T-helper 1 cell (primary cell): ENCODE results near the gene HFE.
"Not testable (repeated sequence)": the region's sequence is repeated elsewhere in the genome, so short reads cannot be mapped to it uniquely, and the experiment has no call there.

Experiments
- DNase-seq, 5 donors: peaks; one replicate each; pipeline ENCODE4 v3.0.0-alpha.2; 2012 to 2020

The HFE gene

DNA sequence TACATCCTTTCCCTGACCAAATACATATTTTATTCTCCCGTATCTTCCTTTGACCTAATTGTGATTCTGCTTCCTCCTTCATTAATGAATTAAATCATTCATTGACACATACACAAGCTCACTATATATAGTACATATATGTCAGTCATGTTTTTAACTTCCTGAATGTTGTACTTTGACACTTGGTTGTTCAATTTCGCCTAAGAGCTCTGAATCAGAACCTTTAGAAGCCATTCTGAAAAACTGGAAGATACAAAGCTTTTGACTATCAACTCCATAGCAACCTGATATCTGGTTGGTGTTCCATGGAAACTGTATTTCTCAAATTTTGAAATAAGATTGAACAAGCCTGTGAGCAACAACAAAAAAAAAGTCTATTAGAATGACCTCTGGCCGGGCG is 27.3 kb upstream of the HFE start:
- no peak for DNase-seq

DNA sequence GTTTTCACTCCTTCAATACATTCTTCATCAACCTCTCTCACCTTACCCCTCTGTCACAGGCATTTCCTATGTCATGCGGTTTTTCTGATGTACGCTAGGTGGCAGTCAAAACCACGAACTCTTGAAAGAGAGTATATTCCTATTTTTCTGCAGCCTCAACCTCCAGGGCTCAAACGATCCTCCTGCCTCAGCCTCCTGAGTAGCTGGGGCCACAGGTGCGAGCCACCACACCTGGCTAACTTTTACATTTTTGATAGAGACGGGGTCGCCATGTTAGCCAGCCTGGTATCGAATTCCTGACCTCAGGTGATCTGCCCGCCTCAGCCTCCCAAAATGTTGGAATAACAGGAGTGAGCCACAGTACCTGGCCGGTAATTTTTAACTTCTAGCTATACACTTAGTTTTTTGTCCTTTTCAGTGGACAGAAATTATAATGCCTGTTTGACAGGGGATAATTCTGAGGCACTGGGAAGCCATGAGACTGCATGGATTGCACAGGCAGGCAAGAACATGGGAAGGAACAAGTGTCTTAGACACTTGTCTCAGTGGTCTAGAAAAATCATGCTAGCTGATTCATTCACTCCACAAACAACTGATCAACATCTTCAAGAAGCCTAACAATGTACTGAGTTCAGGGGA is 22.5 kb upstream of the HFE start:
- peak in 4 of 5 donors; percentile 10 to 57 (median 27) for DNase-seq

DNA sequence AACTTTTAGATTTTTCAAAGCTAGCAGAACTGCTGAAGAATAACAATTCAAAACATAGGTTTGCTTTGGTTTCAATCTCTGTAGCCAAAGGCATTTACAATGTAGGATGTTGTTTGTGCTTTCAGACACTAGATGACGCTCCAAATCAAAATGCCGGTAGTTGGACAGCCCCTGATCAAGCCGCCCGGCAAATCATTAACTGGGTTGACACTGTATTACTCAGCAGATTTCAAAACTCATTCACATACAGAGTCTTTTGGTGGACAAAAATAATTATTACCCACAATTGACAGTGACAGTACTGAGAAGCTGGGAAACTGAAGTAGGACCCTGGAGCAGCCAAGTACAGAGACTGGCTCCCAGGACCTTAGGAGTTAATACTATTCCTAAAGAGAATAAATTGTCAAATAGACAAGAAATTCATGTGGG is 21.3 kb upstream of the HFE start:
- peak in 4 of 5 donors; percentile 36 to 79 (median 47) for DNase-seq

DNA sequence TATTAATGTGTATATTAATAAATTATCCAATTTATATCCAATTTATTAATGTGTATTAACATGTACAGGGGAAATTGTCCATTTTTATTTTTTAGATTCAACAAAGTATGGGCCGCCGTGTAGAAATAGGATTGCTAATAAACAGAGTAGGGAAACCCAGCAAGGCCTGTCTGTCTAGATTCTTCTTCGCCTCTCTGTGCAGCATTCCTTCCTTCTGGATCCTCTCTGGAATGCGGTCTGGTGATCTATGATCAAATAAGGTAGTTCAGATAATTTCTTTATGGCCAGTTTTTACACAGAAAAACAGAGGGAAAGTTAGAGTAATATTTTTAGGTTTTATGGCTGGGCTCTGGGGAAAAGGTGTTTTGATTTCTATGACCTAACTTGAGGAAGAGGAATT is 19.9 kb upstream of the HFE start:
- DNase-seq: no peak

DNA sequence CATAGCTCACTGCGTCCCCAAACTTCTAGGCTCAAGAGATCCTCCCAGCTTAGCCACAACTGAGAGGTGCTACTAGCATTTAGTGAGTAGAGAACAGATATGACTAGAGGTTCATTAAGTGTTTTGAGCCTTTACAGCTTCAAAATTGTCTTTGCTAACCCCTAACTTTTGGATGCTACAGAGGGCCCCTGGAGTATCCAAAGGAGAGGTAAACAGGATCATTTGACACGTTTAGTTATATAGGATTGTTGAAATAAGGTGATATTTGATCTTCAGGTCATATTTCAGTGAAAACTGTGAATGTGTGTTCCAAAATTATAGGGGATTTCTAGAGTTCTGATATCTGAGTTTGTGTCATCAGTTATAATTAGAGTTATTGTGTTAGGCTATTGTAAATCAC is 19.2 kb upstream of the HFE start:
- no peak for DNase-seq

DNA sequence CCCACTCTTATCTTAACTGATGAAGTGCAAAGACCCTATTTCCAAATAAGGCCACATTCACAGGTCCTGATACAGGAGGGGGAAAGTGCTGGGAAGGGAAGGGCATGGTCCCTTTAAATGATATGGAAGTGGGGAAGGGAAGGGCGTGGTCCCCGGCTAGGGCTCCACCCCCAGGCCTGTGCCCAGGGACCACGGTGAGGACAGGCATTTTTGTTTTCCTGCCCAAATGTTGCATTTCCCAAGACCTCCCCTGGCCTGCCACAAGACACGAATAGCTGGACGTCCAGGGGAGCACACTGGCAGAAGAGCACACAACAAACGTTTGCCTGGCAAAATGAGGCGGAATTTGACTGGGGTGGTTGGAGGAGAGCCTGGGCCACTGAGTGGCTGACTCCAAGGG is 16.1 kb upstream of the HFE start:
- no peak for DNase-seq

DNA sequence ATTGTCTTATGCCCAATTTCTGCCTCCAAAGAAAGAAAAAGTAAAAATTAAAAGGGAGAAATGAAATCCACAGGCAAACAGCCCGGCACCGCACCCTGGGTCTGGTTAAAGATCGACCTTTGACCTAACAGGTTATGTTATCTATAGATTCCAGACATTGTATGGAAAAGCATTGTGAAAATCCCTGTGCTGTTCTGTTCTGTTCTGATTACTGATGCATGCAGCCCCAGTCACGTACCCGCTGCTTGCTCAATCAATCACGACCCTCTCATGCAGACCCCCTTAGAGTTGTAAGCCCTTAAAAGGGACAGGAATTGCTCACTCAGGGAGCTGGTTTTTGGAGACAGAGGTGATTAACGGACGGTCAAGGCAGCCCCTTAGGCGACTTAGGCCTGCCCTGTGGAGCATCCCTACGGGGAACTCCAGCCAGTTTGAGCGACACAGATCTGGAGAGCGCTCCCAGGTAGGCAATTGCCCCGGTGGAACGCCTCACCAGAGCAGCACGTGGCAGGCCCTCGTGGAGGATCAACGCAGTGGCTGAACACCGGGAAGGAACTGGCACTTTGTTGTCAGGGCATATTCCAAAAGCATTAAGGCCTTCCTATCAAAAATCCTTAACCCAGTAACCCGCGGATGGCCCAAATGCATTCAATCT is 12.0 kb upstream of the HFE start:
- DNase-seq: no peak

DNA sequence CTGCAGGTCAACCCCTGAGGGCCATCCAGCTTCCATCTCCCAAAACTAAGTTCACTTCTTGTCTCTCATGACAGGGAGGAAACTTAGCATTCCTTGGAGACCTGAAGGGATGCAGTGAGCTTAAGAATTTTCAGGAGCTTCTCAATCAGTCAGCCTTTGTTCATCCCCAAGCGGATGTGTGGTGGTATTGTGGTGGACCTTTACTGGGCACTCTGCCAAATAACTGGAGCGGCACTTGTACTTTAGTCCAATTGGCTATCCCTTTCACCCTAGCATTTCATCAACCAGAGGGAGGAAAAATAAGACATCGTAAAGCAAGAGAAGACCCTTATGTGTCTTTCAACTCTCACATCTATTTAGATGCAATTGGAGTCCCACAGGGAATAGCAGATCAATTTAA is 9.2 kb upstream of the HFE start:
- DNase-seq: not testable (repeated sequence)

DNA sequence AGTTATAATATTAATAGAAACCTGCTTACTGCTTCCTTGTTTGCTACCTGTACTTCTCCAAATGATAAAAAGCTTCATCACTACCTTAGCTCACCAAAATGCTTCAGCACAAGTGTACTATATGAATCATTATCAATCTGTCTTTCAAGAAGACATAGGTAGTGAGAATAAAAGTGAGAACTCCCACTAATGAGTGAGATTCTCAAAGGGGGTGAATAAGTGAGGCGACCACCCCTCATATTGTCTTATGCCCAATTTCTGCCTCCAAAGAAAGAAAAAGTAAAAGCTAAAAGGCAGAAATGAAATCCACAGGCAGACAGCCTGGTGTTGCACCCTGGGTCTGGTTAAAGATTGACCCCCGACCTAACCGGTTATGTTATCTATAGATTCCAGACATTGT is 6.1 kb upstream of the HFE start:
- DNase-seq: not testable (repeated sequence)

DNA sequence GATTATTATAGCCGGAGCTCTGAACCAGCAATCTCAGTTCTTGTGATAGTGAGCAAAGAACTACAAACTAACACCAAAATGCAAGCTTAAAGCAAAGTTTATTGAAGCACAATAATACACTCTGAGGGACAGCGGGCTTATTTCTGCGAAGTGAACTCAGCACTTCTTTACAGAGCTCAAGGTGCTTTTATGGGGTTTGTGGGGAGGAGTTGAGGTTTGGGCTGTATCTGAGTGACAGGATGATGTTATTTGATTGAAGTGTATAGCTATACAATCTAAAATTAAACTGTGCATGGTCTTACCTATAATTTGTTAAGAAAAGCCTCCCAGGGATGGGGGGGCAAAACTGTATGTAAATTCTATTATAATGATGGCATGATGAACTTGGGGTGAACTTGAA is 1.0 kb upstream of the HFE start:
- peak in 4 of 5 donors; percentile 25 to 61 (median 42) for DNase-seq

DNA sequence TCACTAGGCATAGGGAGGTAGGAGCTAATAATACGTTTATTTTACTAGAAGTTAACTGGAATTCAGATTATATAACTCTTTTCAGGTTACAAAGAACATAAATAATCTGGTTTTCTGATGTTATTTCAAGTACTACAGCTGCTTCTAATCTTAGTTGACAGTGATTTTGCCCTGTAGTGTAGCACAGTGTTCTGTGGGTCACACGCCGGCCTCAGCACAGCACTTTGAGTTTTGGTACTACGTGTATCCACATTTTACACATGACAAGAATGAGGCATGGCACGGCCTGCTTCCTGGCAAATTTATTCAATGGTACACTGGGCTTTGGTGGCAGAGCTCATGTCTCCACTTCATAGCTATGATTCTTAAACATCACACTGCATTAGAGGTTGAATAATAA is 1.1 kb downstream of the HFE start:
- DNase-seq: no peak

DNA sequence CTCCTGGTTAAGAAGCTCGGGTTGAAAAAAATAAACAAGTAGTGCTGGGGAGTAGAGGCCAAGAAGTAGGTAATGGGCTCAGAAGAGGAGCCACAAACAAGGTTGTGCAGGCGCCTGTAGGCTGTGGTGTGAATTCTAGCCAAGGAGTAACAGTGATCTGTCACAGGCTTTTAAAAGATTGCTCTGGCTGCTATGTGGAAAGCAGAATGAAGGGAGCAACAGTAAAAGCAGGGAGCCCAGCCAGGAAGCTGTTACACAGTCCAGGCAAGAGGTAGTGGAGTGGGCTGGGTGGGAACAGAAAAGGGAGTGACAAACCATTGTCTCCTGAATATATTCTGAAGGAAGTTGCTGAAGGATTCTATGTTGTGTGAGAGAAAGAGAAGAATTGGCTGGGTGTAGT is 2.0 kb downstream of the HFE start:
- no peak for DNase-seq

DNA sequence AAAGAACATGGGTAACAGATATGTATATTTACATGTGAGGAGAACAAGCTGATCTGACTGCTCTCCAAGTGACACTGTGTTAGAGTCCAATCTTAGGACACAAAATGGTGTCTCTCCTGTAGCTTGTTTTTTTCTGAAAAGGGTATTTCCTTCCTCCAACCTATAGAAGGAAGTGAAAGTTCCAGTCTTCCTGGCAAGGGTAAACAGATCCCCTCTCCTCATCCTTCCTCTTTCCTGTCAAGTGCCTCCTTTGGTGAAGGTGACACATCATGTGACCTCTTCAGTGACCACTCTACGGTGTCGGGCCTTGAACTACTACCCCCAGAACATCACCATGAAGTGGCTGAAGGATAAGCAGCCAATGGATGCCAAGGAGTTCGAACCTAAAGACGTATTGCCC is 5.2 kb downstream of the HFE start:
- no peak for DNase-seq

DNA sequence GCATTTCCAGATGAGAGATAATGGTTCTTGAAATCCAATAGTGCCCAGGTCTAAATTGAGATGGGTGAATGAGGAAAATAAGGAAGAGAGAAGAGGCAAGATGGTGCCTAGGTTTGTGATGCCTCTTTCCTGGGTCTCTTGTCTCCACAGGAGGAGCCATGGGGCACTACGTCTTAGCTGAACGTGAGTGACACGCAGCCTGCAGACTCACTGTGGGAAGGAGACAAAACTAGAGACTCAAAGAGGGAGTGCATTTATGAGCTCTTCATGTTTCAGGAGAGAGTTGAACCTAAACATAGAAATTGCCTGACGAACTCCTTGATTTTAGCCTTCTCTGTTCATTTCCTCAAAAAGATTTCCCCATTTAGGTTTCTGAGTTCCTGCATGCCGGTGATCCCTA is 6.8 kb downstream of the HFE start:
- no peak for DNase-seq

DNA sequence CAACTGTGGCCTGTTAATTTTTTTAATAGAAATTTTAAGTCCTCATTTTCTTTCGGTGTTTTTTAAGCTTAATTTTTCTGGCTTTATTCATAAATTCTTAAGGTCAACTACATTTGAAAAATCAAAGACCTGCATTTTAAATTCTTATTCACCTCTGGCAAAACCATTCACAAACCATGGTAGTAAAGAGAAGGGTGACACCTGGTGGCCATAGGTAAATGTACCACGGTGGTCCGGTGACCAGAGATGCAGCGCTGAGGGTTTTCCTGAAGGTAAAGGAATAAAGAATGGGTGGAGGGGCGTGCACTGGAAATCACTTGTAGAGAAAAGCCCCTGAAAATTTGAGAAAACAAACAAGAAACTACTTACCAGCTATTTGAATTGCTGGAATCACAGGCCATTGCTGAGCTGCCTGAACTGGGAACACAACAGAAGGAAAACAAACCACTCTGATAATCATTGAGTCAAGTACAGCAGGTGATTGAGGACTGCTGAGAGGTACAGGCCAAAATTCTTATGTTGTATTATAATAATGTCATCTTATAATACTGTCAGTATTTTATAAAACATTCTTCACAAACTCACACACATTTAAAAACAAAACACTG is 10.1 kb downstream of the HFE start:
- peak in 4 of 5 donors; percentile 37 to 66 (median 57) for DNase-seq

DNA sequence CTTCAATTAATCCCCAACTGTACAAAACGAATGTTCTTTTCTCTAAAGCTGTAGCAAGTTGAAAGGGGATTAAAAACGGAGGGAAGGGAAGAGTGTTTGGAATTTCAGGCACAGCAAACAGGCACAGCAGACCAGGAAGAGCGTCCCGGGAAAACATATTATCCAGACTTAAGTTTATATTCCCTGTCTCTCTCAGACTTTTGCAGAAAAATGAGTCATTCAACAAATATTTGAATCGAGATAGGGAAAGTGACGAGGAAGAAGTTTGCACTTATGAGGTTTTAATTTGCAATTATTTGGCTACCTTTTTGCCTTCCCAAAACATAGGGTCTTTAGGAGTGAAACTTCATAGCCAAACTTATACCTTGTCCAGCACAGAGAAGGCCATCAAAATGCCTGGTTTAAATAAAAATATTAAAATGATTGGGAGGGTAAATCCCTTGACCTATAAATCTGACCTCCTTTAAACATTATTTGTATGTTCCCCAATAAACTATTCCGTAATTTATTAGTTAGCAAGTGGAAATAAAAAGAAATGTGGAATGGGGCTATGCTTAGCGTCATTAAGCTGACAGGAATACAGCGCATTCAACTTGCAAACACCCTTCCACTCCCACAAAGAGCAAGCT is 16.0 kb downstream of the HFE start:
- DNase-seq: no peak

DNA sequence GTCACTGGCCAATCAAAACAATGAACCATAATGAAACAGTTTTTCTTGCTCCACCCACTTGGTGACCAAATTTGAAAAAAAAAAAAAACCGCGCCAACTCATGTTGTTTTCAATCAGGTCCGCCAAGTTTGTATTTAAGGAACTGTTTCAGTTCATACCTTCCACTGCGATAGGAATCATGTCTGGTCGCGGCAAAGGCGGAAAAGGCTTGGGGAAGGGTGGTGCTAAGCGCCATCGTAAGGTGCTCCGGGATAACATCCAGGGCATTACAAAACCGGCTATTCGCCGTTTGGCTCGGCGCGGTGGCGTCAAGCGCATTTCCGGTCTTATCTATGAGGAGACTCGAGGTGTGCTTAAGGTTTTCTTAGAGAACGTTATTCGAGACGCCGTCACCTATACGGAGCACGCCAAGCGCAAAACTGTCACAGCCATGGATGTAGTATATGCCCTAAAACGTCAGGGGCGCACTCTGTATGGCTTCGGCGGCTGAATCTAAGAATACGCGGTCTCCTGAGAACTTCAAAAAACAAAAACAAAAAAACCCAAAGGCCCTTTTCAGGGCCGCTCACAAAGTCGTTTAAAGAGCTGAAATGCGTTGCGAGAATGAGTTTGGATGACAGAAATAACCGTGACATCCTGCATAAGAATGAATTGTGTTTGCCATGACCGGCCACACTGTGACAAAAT is 16.7 kb downstream of the HFE start:
- peak; percentile 76 to 98 (median 79) for DNase-seq

DNA sequence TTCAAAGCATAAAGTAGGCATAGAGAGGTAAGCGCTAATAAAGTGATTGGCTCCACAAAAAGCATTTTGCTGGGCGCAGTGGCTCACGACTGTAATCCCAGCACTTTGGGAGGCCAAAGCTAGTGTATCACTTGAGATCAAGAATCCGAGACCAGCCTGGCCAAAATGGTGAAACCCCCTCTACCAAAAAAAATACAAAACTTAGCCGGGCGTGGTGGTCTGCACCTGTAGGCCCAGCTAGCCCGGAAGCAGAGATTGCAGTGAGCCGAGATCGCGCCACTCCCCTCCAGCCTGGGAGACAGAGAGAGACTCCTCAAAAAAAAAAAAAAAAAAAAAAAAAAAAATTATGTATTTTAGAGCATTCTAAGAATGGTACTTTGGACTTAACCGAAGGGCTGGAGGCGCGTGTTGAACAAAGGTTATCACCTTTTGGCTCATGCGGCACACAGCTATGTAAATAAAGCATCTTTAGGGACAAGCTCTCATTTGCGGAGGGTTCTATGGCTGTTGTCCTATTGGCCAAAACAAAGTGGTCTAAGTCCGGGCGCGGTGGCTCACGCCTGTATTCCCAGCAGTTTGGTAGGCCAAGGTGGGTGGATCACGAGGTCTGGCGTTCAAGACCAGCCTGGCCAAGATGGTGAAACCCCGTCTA is 17.4 kb downstream of the HFE start:
- DNase-seq: no peak

DNA sequence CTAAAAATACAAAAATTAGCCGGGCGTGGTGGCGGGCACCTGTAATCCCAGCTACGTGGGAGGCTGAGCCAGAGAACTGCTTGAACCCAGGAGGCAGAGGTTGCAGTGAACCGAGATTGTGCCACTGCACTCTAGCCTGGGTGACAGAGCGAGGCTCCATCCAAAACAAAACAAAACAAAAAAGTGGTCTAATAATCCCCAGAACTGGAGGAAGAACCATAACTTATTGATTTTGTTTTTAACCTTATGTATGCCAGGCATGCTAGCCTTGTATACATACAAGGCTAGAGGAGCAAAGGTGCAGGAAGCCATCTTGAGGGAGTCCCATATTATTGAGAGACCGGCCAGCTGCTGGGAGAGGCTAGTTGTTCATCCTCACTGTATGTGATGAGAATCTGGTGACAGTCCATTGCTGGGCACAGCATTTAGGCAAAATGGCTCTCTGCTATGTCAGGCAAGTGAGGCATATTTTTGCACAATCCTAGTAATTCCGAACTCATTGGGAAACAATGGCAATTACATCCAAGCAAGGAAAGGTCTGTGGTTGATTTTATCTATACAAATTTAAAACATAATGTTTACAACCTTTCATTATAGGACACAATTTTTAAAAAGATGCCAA is 18.0 kb downstream of the HFE start:
- DNase-seq: no peak

DNA sequence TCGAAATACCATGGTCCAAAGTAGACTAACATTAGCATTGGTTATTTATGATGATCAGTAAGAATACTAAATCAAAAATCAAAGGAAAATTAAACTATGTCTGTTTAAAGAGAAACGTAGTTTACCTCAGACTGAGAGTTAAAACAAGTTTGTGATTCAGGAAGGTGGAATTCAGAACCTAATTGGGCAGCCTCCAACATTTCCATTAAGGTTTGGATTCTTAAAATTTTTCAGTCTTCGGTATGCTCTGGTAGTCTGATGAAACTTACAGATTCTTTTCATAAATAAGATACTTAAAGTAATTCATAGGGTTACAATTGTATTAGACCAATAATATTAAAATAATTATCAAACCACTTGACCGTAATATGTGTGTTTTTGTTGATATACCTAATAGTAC is 18.6 kb downstream of the HFE start:
- DNase-seq: no peak

DNA sequence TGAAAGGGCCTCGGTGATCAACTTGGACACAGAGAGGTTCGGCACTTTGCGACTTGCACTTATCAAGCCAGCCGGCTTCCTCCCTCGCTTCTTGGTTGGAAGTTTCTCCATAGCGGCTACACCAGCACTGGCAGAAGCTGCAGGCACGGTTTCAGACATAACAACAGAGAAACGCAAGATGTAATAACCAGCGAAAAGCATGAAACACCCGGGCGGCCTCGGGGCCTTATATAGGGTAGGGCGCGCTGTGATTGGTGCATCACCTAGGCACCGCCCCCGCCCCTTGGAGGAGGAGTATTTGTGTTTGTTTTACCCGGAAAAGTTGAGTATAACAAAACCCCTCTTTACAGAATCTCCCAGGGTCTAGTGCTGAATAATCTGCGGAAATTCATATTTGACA is 20.7 kb downstream of the HFE start:
- DNase-seq: no peak

DNA sequence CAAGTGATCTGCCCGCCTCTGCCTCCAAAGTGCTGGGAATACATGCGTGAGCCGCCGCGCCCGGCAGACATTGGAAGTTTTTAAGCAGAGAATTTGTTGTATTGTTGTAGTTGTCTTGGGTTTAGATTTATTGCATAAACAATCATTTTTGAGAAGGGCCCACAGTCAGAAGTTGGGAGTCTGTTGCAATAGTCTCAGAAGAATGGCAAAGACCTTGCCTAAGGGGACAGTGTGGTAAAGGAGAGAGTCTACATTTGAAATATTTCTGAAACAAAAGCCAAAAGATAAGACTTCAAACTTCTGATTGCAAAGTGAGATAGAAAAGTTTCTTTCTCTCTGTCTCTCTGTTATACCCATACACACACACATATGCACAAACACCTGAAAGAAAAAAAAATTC is 22.5 kb downstream of the HFE start:
- DNase-seq: no peak
